GM23338 (cell line): Measurements from ENCODE around the gene PDE1C.

ENCODE experiments used
- CREB1 ChIP-seq: fragments of 250-450 bp; sonication (Bioruptor Pico); IDR thresholded peaks from 2 replicates; pipeline ENCODE4 v1.5.0; 2020; ENCODE audit warnings: low read depth, mild to moderate bottlenecking, moderate library complexity
- CTCF ChIP-seq, 2 experiments: fragments of 200-600 bp in 1 of 2; sonication (generic) in 1 of 2; conservative IDR thresholded peaks; 2 replicates each; pipeline versions ENCODE4 v1.5.1 to v1.6.1; 2016 to 2017; ENCODE audit warnings: antibody characterized with exemption in 2 of 2, low read depth in 2 of 2, mild to moderate bottlenecking in 2 of 2, moderate library complexity in 1 of 2
- ETS1 ChIP-seq: IDR thresholded peaks from 2 replicates; pipeline ENCODE4 v1.6.1; 2016; ENCODE audit warnings: antibody characterized with exemption
- EZH2 ChIP-seq: fragments of 200-600 bp; sonication (generic); IDR thresholded peaks from one replicate; pipeline ENCODE4 v1.8.0; 2017; ENCODE audit warnings: antibody characterized with exemption, mild to moderate bottlenecking, low read depth; ENCODE audit not compliant: unreplicated experiment
- EZH2phosphoT487 ChIP-seq: fragments of 200-600 bp; sonication (generic); IDR thresholded peaks from one replicate; pipeline ENCODE4 v1.8.1; 2018; ENCODE audit warnings: antibody characterized with exemption; ENCODE audit not compliant: unreplicated experiment
- JUNB ChIP-seq: IDR thresholded peaks from one replicate; pipeline ENCODE4 v1.6.1; 2016; ENCODE audit warnings: antibody characterized with exemption; ENCODE audit not compliant: unreplicated experiment
- POLR2AphosphoS5 ChIP-seq: IDR thresholded peaks from 2 replicates; pipeline ENCODE4 v1.6.1; 2016; ENCODE audit warnings: antibody characterized with exemption, low read depth
- REST ChIP-seq: IDR thresholded peaks from one replicate; pipeline ENCODE4 v1.6.1; 2018; ENCODE audit warnings: antibody characterized with exemption; ENCODE audit not compliant: unreplicated experiment
- STAT1 ChIP-seq: IDR thresholded peaks from one replicate; pipeline ENCODE4 v1.6.1; 2016; ENCODE audit warnings: antibody characterized with exemption; ENCODE audit not compliant: unreplicated experiment
- ZNF114 ChIP-seq: fragments of 250-450 bp; sonication (Bioruptor Pico); IDR thresholded peaks from 2 replicates; pipeline ENCODE4 v1.5.0; 2020; ENCODE audit warnings: mild to moderate bottlenecking, moderate library complexity
- ZNF331 ChIP-seq: fragments of 250-450 bp; sonication (Bioruptor Pico); IDR thresholded peaks from 2 replicates; pipeline ENCODE4 v1.5.0; 2020; ENCODE audit warnings: low read depth, mild to moderate bottlenecking, moderate library complexity
- ZNF462 ChIP-seq: fragments of 250-450 bp; sonication (Bioruptor Pico); IDR thresholded peaks from 2 replicates; pipeline ENCODE4 v1.5.0; 2020; ENCODE audit warnings: mild to moderate bottlenecking, moderate library complexity

GRCh38 chr7:31741852-31742251 lies 328.4 kb downstream of the PDE1C start:
- TF ChIP-seq CTCF (conservative IDR thresholded peaks at IDR 0.05; ENCODE audit: low read depth in 2 of 2) (no peak), STAT1 (no peak), REST (no peak), POLR2AphosphoS5 (no peak), ZNF114 (CRISPR knock-in tag) (no peak), CREB1 (CRISPR knock-in tag) (no peak), EZH2 (no peak), EZH2phosphoT487 (no peak), JUNB (no peak), ETS1 (no peak), ZNF462 (no peak), ZNF331 (CRISPR knock-in tag) (no peak)
